Activated naive CD8-positive, alpha-beta T cell treated with anti-CD3 and anti-CD28 coated beads, Interleukin-2, amount 10 ng/mL, durations not matched to agents 7 days and 5 days (primary cell): ENCODE measurements around the gene GPR158. TPM values are rescaled to one million over a fixed set of nuclear protein-coding genes. Genes with fewer than 3 reads are reported as not detected.
"Not testable (repeated sequence)": the region's sequence is repeated elsewhere in the genome, so short reads cannot be mapped to it uniquely, and the experiment has no call there.

Experiments
- ATAC-seq: fragments of 150-1000 bp; cut with Tn5 transposase; one replicate; pipeline ENCODE4 v1.10.0; 2021; ENCODE audit warnings: low read depth, moderate library complexity
- POLR2A ChIA-PET: fragments of 350-600 bp; sonication (Branson Sonifier 250); formaldehyde crosslinking; loops from one replicate; lab custom pipeline; 2021; ENCODE audit warnings: antibody characterized with exemption; lab: Charles Lee
- DNase-seq: peaks from one replicate; pipeline ENCODE4 v3.0.0; 2021
- H3K27ac Mint-ChIP-seq: one replicate; pipeline ENCODE4 v1.8.0; 2022; ENCODE audit warnings: mild to moderate bottlenecking, mixed read lengths
- H3K27me3 Mint-ChIP-seq: one replicate; pipeline ENCODE4 v1.8.0; 2022; ENCODE audit warnings: mild to moderate bottlenecking, moderate library complexity, mixed read lengths
- H3K36me3 Mint-ChIP-seq: one replicate; pipeline ENCODE4 v1.8.0; 2021; ENCODE audit warnings: mild to moderate bottlenecking, mixed read lengths
- H3K4me1 Mint-ChIP-seq: one replicate; pipeline ENCODE4 v1.8.0; 2021; ENCODE audit warnings: mixed read lengths
- H3K4me3 Mint-ChIP-seq: one replicate; pipeline ENCODE4 v1.8.0; 2022; ENCODE audit warnings: mild to moderate bottlenecking, moderate library complexity, mixed read lengths
- H3K9me3 Mint-ChIP-seq: one replicate; pipeline ENCODE4 v1.8.0; 2021; ENCODE audit warnings: mixed read lengths
- total RNA-seq, 2 experiments: library from RNA; stranded (reverse); gene quantifications; one replicate each; pipeline ENCODE4 v1.2.3, GENCODE V29; 2021

Gene GPR158
- total RNA-seq, 2 experiments from 2014 or later: not detected

DNA sequence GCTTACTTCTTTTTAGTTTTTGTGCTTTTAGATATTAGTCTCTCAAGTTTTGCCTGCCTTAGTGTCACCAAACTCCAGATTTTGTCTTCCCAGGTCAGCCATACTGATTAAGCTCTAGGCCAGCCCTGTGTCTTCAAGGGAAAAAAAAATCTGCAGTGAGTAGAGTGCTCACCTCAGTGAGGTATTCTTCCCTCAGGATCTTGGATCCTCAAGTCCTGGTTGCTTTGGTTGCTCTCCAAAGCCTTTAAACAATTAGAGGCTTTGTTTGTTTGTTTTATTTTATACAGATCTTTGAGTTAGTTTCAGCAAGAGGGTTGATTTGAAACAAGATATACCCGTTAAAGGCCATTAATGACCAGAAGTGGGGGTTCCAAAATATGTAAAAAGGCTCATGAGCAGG lies 165.2 kb downstream of the GPR158 start:
- peaks cover 4% of the 10 kb centered on the region for H3K27me3 Mint-ChIP-seq
- no peaks in the 10 kb centered on the region for H3K9me3 Mint-ChIP-seq
- H3K4me3 Mint-ChIP-seq: no peak overlapping the region
- no peak overlapping the region for H3K27ac Mint-ChIP-seq
- POLR2A ChIA-PET: no interaction called here
- DNase-seq (no peak), ATAC-seq (no peak)
- no peaks in the 10 kb centered on the region for H3K4me1 Mint-ChIP-seq
- no peaks in the 10 kb centered on the region for H3K36me3 Mint-ChIP-seq

DNA sequence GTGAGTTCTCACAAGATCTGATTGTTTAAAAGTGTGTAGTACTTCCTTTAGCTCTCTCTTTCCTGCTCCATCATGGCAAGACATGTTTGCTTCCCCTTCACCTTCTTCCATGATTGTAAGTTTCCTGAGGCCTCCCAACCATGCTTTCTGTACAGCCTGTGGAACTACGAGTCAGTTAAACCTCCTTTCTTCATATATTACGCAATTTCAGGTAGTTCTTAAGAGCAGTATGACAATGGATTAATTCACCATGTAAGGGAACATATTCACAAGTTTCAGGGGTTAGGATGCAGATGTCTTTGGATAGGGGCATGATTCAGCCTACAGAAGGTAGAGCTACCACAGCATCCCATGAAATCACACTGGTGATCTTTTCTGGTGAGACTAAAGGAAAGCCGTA lies 174.7 kb downstream of the GPR158 start:
- no peak for DNase-seq
- no peaks in the 10 kb centered on the region for H3K4me1 Mint-ChIP-seq
- H3K27me3 Mint-ChIP-seq: no peaks in the 10 kb centered on the region
- no peak overlapping the region for H3K4me3 Mint-ChIP-seq
- no peak for ATAC-seq
- no peak overlapping the region for H3K27ac Mint-ChIP-seq
- H3K9me3 Mint-ChIP-seq: peaks cover 3% of the 10 kb centered on the region
- no peaks in the 10 kb centered on the region for H3K36me3 Mint-ChIP-seq
- POLR2A ChIA-PET: no interaction called here

DNA sequence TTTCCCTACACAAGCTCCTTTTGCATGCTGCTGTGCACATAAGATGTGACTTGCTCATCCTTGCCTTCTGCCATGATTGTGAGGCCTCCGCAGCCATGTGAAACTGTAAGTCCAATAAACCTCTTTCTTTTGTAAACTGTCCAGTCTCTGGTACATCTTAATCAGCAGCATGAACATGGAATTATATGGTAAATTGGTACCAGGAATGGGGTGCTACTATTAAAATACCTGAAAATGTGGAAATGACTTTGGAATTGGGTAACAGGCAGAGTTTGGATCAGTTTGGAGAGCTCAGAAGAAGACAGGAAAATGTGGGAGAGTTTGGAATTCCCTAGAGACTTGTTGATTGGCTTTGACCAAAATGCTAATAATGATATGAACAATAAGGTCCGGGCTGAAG lies 181.8 kb downstream of the GPR158 start:
- H3K36me3 Mint-ChIP-seq: no peaks in the 10 kb centered on the region
- ATAC-seq: no peak
- no peak overlapping the region for H3K27ac Mint-ChIP-seq
- no peaks in the 10 kb centered on the region for H3K27me3 Mint-ChIP-seq
- POLR2A ChIA-PET: no interaction called here
- no peak overlapping the region for H3K4me3 Mint-ChIP-seq
- H3K9me3 Mint-ChIP-seq: peaks cover 23% of the 10 kb centered on the region
- H3K4me1 Mint-ChIP-seq: no peaks in the 10 kb centered on the region
- DNase-seq: no peak

DNA sequence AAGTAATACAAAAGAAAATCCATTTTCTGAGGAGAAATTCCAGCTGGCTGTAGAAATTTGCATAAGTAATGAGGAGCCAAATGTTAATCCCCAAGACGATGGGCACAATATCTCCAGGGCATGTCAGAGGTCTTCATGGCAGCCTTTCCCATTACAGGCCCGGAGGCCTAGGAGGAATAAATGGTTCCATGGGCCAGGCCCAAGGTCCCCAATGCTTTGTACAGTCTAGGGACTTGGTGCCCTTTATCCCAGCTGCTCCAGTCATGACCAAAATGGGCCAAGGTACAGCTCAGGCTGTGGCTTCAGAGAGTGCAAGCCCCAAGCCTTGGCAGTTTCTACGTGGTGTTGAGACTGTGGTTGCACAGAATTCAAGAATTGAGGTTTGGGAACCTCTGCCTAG lies 182.5 kb downstream of the GPR158 start:
- Mint-ChIP-seq H3K4me1 (no peaks in the 10 kb centered on the region), H3K36me3 (no peaks in the 10 kb centered on the region), H3K4me3 (no peak overlapping the region), H3K9me3 (peaks cover 23% of the 10 kb centered on the region), H3K27ac (no peak overlapping the region), H3K27me3 (no peaks in the 10 kb centered on the region)
- POLR2A ChIA-PET: no interaction called here
- DNase-seq (no peak), ATAC-seq (no peak)

GRCh38 chr10:25382029-25382810 lies 207.4 kb downstream of the GPR158 start:
- no peaks in the 10 kb centered on the region for H3K27me3 Mint-ChIP-seq
- H3K4me1 Mint-ChIP-seq: no peaks in the 10 kb centered on the region
- no peaks in the 10 kb centered on the region for H3K9me3 Mint-ChIP-seq
- H3K4me3 Mint-ChIP-seq: no peak overlapping the region
- ATAC-seq (no peak), DNase-seq (no peak)
- no peaks in the 10 kb centered on the region for H3K36me3 Mint-ChIP-seq
- no peak overlapping the region for H3K27ac Mint-ChIP-seq
- POLR2A ChIA-PET: no interaction called here

- POLR2A ChIA-PET, H3K27ac Mint-ChIP-seq, H3K4me1 Mint-ChIP-seq, H3K9me3 Mint-ChIP-seq, H3K4me3 Mint-ChIP-seq, H3K27me3 Mint-ChIP-seq, ATAC-seq, DNase-seq, H3K36me3 Mint-ChIP-seq: not testable (repeated sequence)
Observed at GRCh38 chr10:25382901-25383300, 208.1 kb downstream of the GPR158 start.

- DNase-seq: no peak
- Mint-ChIP-seq H3K27ac (no peak overlapping the region), H3K4me3 (no peak overlapping the region), H3K36me3 (no peaks in the 10 kb centered on the region), H3K9me3 (no peaks in the 10 kb centered on the region), H3K27me3 (no peaks in the 10 kb centered on the region), H3K4me1 (no peaks in the 10 kb centered on the region)
- no peak for ATAC-seq
- POLR2A ChIA-PET: no interaction called here
Observed at GRCh38 chr10:25383686-25384085, 208.9 kb downstream of the GPR158 start.

DNA sequence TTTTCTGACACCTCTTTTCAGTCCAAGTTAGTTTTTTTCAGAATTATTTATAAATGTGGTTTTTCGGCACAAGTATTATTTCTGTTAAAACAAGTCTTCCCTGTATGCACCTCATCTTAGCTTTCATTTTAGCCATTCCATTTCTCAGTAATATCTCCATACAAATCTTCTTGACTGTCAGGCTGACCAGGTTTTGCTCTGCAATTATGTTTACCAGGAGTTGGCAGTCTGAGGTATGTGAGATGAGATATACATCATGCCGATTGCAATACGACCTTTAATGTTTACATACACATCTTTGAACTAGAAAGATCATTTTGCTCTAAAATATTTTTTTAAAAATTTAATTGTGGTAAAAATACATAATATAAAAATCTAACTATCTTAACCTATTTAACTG lies 209.8 kb downstream of the GPR158 start:
- Mint-ChIP-seq H3K27ac (no peak overlapping the region), H3K27me3 (no peaks in the 10 kb centered on the region), H3K4me3 (no peak overlapping the region), H3K36me3 (no peaks in the 10 kb centered on the region), H3K4me1 (no peaks in the 10 kb centered on the region), H3K9me3 (no peaks in the 10 kb centered on the region)
- POLR2A ChIA-PET: no interaction called here
- ATAC-seq: no peak
- DNase-seq: no peak

- no peak for ATAC-seq
- Mint-ChIP-seq H3K27ac (no peak overlapping the region), H3K4me1 (no peaks in the 10 kb centered on the region), H3K27me3 (no peaks in the 10 kb centered on the region), H3K9me3 (peaks cover 17% of the 10 kb centered on the region), H3K36me3 (no peaks in the 10 kb centered on the region), H3K4me3 (no peak overlapping the region)
- no peak for DNase-seq
- POLR2A ChIA-PET: no interaction called here
Observed at GRCh38 chr10:25388188-25388861, 213.5 kb downstream of the GPR158 start.

DNA sequence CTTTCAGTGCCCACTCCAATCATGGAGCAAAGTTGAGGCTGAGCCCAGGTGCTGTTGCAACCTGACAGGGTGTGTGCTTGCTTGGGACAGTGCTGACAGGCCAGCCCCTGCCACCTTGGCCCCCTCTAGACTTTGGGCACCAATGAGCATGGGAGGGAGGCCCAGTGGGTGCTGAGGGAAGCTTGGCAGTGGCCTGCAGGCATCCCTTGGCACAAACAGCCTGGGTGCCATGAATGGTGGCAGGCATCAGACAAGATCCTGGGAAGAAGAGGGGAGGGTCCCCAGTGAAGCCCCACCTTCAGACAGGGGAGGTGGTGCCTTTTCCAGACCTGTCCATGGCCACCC lies 214.0 kb downstream of the GPR158 start:
- Mint-ChIP-seq H3K4me3 (no peak overlapping the region), H3K27ac (no peak overlapping the region), H3K4me1 (no peaks in the 10 kb centered on the region), H3K27me3 (no peaks in the 10 kb centered on the region), H3K36me3 (no peaks in the 10 kb centered on the region), H3K9me3 (peaks cover 18% of the 10 kb centered on the region)
- DNase-seq: no peak
- POLR2A ChIA-PET: interaction anchor here (0.6 kb wide), 1 partner anchor 1406 kb away, joined by 3 read pairs; no protein-coding TSS in a partner anchor
- no peak for ATAC-seq

DNA sequence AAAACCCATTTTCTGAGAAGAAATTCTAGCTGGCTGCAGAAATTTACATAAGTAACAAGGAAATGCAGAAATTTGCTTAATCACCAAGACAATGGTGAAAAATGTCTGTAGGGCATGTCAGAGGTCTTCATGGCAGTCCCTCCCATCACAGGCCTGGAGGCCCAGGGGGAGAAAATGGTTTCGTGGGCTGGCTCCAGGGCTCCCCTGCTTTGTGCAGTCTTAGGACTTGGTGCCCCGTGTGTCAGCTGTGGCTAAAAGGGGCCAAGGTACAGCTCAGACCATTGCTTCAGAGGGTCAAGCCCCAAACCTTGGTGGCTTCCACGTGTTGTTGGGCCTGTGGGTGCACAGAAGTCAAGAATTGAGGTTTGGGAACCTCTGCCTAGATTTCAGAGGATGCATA lies 215.9 kb downstream of the GPR158 start:
- DNase-seq (no peak), ATAC-seq (no peak)
- Mint-ChIP-seq H3K9me3 (peaks cover 19% of the 10 kb centered on the region), H3K27ac (no peak overlapping the region), H3K36me3 (no peaks in the 10 kb centered on the region), H3K4me3 (no peak overlapping the region), H3K27me3 (no peaks in the 10 kb centered on the region), H3K4me1 (no peaks in the 10 kb centered on the region)
- POLR2A ChIA-PET: no interaction called here

- POLR2A ChIA-PET: no interaction called here
- ATAC-seq (no peak), DNase-seq (no peak)
- Mint-ChIP-seq H3K36me3 (no peaks in the 10 kb centered on the region), H3K4me1 (no peaks in the 10 kb centered on the region), H3K27ac (no peak overlapping the region), H3K4me3 (no peak overlapping the region), H3K27me3 (no peaks in the 10 kb centered on the region), H3K9me3 (peaks cover 19% of the 10 kb centered on the region)
Observed at GRCh38 chr10:25392132-25392531, 217.3 kb downstream of the GPR158 start.

DNA sequence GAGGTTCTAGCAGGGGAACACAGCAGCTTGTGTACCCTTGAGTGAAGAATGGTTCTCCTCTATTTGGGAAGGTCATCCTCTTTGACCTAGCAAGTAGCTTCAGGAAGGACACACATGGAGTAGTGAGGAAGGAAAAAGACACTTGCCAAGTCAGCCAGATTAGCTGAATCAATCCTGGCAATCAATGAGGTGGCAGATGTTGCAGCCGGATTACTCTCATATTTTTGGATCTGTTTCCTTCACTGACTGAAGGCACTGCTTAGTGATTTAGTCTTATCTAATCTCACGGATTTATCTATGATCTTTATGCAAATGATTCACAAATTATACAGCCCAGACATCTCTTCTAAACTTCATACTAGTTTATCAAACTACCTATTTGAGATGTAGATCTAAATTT lies 218.8 kb downstream of the GPR158 start:
- H3K36me3 Mint-ChIP-seq: no peaks in the 10 kb centered on the region
- no peak overlapping the region for H3K27ac Mint-ChIP-seq
- DNase-seq (no peak), ATAC-seq (no peak)
- POLR2A ChIA-PET: no interaction called here
- H3K27me3 Mint-ChIP-seq: no peaks in the 10 kb centered on the region
- no peak overlapping the region for H3K4me3 Mint-ChIP-seq
- no peaks in the 10 kb centered on the region for H3K4me1 Mint-ChIP-seq
- H3K9me3 Mint-ChIP-seq: peaks cover 19% of the 10 kb centered on the region

GRCh38 chr10:25398680-25399079 lies 223.9 kb downstream of the GPR158 start:
- H3K27me3 Mint-ChIP-seq: no peaks in the 10 kb centered on the region
- H3K4me3 Mint-ChIP-seq: no peak overlapping the region
- H3K9me3 Mint-ChIP-seq: peaks cover 1% of the 10 kb centered on the region
- DNase-seq (no peak), ATAC-seq (no peak)
- no peaks in the 10 kb centered on the region for H3K36me3 Mint-ChIP-seq
- H3K27ac Mint-ChIP-seq: no peak overlapping the region
- H3K4me1 Mint-ChIP-seq: no peaks in the 10 kb centered on the region
- POLR2A ChIA-PET: no interaction called here
